DMS153 treated with DMSO at 0.1 percent for 48 hours (cell line): Measurements from ENCODE around the gene HIRA.

Experiments used
- DNase-seq: peaks from one replicate; lab custom pipeline; 2025; ENCODE audit not compliant: unreplicated experiment; lab: John Stamatoyannopoulos, UW

The HIRA gene

GRCh38 chr22:19412478-19412877 is 19.1 kb downstream of the HIRA start:
- DNase-seq, result no peak

GRCh38 chr22:19411690-19412045 is 19.9 kb downstream of the HIRA start:
- no peak for DNase-seq

GRCh38 chr22:19410941-19411689 is 20.4 kb downstream of the HIRA start:
- no peak for DNase-seq

DNA sequence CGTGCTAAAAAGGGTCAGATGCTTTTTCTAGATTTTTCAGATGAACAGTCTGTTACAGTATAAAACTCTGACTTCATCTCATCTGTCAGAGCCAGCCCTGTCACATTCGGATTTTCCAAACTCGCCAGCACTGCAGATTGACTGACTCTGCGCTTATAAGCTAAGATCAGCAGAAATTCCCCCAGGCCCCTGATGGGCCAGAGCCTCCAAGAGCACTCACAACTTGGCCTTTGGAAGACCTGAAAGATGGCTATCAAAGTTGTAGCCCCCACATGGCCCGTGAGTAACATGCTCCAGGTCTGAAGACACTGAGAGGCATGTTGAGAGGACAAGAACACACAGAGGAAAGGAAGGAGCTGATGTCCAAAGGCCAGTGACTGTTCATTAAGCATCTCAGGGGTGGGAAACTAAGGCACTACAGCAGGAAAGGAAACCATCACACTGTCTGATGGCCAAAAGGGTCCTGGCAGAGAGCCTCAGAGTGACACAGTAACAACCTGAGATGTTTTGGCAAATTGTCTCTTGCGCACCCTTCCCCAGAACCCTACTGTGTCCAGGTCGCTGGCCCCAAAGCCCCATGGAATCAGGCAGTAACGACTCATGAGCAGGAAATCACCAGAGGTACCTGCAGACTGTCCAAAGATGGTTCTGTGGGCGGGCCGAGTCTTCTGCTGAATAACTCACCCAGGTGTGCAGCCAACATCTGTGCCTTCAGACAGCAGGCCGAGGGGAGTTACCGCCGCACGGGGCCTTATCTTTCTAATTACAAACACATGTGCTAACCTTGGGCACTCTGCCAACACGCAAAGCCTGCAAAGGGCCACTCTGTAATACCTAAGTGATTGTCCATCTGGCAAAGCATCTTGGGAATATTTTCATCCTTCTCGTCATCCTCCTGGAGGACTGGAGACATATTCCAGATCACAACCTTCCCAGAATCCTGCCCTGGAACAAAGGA is 23.6 kb downstream of the HIRA start:
- no peak for DNase-seq

GRCh38 chr22:19406846-19407245 is 24.7 kb downstream of the HIRA start:
- no peak for DNase-seq

DNA sequence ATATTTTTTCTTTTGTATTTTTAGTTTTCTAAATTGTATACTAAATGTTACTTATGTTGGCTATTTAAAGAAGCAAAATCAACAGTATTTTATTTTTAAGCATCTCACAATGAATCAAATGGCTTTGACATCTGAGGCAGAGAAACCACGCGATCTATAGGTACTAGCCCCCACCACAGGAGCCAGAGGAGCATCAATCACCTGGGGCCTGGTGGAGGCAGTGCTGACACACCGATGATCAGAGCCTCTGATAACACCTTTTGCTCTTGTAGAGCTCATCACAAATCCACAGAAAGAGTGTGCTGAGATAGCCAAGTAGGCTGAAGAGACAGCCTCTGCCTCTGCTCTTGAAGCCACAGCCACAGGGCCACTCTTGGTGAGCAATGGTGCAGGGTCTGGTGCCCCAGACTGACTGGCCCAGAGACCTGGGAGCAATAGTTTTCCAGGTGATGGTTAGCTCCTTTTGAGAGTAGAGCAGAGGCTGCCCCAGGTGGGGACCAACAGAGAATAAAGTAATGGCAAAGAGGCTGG is 25.2 kb downstream of the HIRA start:
- no peak for DNase-seq

DNA sequence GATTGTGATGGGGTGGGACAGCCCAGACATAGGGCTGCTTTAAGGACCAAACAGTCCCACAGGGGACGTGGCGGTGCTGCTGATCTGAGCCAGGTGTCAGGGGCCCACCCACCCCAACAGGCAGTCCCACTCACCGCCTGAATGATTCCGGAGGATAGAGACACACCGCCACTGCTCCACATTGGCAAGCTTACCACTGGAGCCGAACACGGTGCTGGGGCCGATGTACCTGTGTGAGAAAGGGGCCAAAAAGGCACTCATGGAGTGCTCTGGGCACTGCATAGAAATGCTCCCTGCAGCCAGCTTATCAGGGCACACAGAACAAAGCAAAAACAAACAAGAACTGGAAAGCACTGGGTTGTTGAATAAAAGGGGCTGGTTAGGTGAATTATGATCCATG is 25.9 kb downstream of the HIRA start:
- DNase-seq, result no peak

DNA sequence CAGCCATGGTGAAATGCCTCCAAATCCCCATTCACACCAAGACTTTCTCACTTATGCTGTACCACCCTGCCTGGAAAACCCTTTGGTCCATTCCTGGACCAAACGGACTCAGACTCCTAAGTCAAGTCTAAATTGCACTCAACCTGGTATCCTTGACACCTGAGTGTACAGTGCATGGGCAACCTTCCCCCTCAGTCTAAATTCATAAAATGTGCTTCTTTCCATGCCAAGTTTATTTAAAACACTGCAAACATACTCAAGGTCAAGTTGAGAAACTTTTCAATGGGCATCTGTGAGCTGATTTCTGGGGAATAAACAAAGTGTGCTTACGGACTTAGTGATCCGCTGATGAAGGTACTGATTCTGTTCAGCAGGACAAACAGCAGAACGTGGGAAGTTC is 26.4 kb downstream of the HIRA start:
- no peak for DNase-seq

DNA sequence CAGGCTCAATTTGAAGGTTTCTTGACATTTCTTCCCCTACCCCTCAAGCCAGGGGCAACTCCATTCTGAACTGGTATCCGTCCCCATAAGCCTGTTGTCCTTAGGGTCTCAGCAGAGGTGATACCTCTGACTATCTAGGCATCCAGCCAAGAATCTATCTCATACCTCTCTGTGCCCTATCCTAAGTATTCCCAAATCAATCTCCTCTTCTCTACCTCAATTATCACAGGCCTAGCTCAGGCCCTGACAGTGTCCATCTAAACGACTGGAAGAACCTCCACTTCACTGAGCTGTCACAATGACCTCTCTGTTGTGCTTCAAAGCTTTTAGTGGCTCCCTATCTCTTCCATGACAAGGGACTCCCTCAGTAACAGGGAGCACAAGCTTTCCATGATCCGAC is 26.9 kb downstream of the HIRA start:
- no peak for DNase-seq

- no peak for DNase-seq
These were observed 28.8 kb downstream of the HIRA start for GRCh38 chr22:19402642-19403191.

- DNase-seq, result no peak
These were observed 30.1 kb downstream of the HIRA start for GRCh38 chr22:19401483-19401882.

DNA sequence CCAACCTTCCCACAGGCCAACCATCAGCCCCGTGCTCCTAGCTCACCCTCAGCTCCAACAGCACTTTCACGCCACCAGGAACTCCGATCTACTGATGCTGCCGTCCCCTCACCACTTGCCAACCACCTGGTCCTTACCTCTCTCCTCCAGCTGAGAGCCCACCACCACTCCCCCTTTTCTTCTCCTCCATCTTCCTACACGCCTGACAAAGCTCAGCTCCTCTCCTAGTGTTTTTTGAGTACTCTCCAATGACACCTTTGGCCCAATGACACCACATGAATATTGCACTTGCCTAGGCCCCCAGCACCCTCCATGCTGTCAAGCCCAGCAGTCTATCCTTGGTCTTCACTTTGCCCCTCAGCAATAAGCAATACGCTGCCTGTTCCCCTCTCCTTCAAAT is 30.7 kb downstream of the HIRA start:
- DNase-seq, result no peak

GRCh38 chr22:19398652-19399051 is 32.9 kb downstream of the HIRA start:
- no peak for DNase-seq

- DNase-seq, result no peak
These were observed 33.3 kb downstream of the HIRA start for GRCh38 chr22:19398206-19398605.

GRCh38 chr22:19397734-19398104 is 33.8 kb downstream of the HIRA start:
- no peak for DNase-seq

GRCh38 chr22:19396934-19397733 is 34.4 kb downstream of the HIRA start:
- DNase-seq, result no peak

DNA sequence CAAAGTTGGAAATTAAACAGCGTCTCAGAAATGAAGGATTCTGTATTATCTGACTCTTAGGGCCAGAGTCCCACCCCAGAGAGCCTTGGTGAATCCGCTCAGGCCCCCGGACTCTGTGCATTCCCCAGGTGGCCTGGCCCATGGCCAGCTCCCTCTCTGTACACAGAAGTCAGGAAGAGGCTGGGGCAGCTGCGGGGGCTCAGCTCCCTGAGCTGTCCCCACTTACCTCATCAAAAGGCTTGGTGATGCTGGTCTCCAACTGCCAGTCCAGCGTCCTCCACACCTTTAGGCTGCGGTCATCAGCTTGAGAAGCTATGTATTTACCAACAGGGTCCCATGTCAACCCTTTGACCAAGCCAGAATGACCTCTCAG is 35.0 kb downstream of the HIRA start:
- DNase-seq, result no peak

DNA sequence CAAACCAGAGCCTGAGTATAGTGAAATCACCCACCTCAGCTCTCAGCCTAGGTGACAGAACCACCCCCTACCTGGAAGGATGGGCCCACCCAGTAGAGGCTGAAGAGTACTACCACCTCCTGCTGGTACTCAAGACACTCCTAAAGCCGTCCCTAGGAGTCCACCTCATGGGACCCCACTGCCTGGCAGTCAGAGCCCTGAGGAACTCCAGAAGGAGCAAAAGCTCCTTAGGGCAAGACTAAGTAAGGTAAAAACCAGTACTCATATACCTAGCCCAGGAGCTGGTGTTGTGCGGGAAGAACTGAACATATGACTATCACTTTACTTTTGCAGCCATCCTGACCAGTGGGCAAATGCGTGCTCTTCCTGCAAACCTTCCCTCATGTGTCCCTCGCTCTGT is 36.3 kb downstream of the HIRA start:
- DNase-seq, result no peak

DNA sequence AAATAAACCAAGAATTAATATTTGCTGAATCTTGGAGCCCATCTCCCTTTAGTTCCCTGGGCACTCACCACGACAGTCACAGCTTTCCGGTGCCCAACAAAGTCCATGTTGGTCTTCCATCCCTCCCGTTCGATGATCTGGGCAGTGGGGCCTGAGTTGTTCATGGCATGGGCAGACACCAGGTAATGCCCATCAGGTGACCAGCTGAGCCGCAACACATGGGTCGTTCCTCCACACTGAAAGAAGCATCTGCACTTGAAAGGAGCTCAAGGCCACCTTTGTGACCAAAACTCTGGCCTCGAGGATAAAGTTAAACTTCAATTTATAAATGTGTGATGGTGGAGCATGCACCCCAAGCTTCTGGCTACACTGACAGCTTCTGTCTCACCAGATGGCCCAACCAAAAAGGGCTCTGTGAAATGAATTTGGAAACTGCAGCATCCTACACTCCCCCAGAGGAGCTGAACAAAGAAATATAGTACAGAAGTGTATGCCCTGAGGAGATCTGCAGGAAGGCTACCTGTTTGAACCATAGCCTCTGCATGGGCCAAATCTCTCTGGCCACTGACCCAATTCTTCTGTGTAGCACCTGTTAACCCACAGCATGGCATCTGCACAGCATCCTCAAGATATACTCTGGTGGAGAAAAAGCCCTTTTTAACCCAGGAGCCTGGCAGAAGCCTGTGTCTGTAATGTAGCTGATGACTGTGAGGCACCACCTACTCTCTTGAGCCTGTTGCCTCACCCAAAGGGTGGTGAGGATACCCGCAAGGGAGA is 37.1 kb downstream of the HIRA start:
- no peak for DNase-seq

DNA sequence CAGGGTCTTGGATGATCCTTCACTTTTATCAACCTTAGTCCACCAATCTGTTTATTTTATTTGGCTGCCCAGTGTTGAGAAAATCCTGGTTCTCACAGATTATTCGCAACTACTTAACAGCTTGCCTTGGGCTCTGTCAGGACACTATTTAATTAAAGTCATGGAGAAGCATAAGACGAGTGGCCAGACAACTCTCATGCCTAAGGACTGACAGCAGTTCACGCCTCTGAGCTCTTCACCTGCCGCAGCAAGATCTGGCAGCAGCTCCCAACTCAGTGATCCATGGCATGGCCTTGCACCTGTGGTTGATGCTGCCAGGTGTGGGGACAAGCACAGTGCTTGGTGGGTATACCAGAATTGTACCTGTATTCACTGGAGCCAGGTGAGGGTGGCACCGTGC is 37.8 kb downstream of the HIRA start:
- DNase-seq, result no peak
